ENCODE data around the gene ABCC1.
"Not testable (repeated sequence)": the region's sequence is repeated elsewhere in the genome, so short reads cannot be mapped to it uniquely, and the experiment has no call there.

ABCC1 gene

DNA sequence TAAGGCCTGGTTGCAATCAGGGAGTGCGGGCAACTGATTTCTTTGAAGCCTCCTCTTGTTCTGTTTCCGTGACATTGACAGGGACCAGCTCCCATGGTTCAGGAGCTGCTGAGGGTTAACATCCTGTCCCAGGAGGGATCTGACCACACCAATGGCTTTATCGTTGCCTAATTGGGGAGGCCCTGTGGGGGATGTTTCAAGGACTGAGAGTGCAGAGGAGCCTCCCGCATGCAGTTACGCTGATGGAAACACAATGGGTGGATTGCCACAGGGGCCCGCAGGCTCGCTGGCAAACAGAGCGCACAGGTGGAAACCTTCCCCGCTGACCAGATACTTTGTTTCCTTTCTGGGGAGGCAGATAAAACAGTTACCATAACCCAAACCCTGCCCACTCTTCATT is 23.8 kb upstream of the ABCC1 start:
- DNase-seq (ENCODE audit: low read depth), result no peak
- TF ChIP-seq, protein P1, sequence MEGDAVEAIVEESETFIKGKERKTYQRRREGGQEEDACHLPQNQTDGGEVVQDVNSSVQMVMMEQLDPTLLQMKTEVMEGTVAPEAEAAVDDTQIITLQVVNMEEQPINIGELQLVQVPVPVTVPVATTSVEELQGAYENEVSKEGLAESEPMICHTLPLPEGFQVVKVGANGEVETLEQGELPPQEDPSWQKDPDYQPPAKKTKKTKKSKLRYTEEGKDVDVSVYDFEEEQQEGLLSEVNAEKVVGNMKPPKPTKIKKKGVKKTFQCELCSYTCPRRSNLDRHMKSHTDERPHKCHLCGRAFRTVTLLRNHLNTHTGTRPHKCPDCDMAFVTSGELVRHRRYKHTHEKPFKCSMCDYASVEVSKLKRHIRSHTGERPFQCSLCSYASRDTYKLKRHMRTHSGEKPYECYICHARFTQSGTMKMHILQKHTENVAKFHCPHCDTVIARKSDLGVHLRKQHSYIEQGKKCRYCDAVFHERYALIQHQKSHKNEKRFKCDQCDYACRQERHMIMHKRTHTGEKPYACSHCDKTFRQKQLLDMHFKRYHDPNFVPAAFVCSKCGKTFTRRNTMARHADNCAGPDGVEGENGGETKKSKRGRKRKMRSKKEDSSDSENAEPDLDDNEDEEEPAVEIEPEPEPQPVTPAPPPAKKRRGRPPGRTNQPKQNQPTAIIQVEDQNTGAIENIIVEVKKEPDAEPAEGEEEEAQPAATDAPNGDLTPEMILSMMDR (IDR thresholded peaks at IDR 0.05; ENCODE audit: insufficient read depth, low read depth, low read length, missing control alignments), result no peak
- H3K4me3 ChIP-seq (ENCODE audit: low read length), result no peak overlapping the region

- DNase-seq (ENCODE audit: low read depth), result no peak
- no peak overlapping the region for H3K4me3 ChIP-seq (ENCODE audit: low read length)
- TF ChIP-seq, protein P1 (IDR thresholded peaks at IDR 0.05; ENCODE audit: insufficient read depth, low read depth, low read length, missing control alignments), result no peak
Observed at GRCh38 chr16:15928261-15929104, 20.9 kb upstream of the ABCC1 start.

- no peak overlapping the region for H3K4me3 ChIP-seq (ENCODE audit: low read length)
- TF ChIP-seq, protein P1 (IDR thresholded peaks at IDR 0.05; ENCODE audit: insufficient read depth, low read depth, low read length, missing control alignments), result no peak
- DNase-seq (ENCODE audit: low read depth), result no peak
Observed at GRCh38 chr16:15932939-15933338, 16.5 kb upstream of the ABCC1 start.

DNA sequence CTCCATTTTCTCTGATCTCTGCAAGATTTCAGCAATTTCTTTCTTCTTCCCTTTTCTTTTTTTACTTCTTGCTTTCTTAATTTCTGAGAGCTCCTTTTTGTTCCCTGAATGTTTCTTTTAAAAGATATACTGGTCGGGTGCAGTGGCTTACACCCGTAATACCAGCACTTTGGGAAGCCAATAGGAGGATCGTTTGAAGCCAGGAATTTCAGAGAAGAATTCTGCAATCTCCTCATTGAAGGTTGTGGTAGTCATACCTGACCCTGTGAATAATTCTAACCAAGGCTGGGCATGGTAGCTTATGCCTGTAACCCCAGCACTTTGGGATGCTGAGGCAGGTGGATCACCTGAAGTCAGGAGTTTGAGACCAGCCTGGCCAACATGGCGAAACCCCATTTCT is 15.6 kb upstream of the ABCC1 start:
- no peak overlapping the region for H3K4me3 ChIP-seq (ENCODE audit: low read length)
- TF ChIP-seq, protein P1 (IDR thresholded peaks at IDR 0.05; ENCODE audit: insufficient read depth, low read depth, low read length, missing control alignments), result no peak
- DNase-seq (ENCODE audit: low read depth), result no peak

- no peak overlapping the region for H3K4me3 ChIP-seq (ENCODE audit: low read length)
- no peak for DNase-seq (ENCODE audit: low read depth)
- TF ChIP-seq, protein P1 (IDR thresholded peaks at IDR 0.05; ENCODE audit: insufficient read depth, low read depth, low read length, missing control alignments), result no peak
Observed at GRCh38 chr16:15934991-15935390, 14.4 kb upstream of the ABCC1 start.

- H3K4me3 ChIP-seq (ENCODE audit: low read length); DNase-seq (ENCODE audit: low read depth): not testable (repeated sequence)
Observed at GRCh38 chr16:15936809-15937208, 12.6 kb upstream of the ABCC1 start.

DNA sequence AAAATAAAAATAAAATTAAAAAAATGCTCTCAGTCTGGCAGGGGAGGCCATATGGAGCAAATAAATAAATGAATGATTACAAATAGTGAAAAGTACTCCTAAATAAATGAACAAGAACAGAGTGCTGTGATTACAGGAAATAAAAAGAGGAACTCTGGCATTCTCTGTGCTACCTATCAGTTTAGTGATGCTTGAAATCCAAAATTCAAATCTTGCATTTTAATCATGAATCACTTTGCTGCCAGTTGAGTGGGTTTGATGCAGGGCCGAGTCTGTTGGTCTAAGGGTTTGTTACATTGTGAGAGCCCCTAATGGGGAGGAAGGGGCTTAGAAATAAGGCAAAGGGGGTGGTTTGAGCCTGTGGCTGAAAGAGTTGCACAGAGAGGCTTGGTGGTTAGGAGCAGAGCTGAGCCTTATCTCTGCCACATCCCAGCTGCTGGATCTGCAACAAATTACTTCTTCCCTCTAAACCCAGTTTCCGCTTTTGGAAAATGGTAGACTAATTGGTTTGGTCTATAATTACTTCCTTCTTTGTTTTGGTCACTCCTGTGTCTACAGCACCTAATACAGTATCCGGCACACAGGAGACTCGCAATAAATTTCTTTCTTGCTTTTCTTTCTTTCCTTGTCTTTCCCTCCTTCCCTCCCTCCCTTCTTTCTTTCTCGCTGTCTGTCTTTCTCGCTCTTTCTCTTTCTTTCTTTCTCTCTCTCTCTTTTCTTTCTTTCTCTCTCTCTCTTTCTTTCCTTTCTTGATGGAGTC is 6.3 kb upstream of the ABCC1 start:
- TF ChIP-seq, protein P1 (IDR thresholded peaks at IDR 0.05; ENCODE audit: insufficient read depth, low read depth, low read length, missing control alignments), result no peak
- no peak overlapping the region for H3K4me3 ChIP-seq (ENCODE audit: low read length)
- DNase-seq (ENCODE audit: low read depth), result no peak
